HG02623 (cell line): ENCODE measurements around the gene OSR1.
"Not testable (repeated sequence)": the region's sequence is repeated elsewhere in the genome, so short reads cannot be mapped to it uniquely, and the experiment has no call there.

Source experiments
- ATAC-seq: cut with Tn5 transposase; IDR thresholded peaks from one replicate; pipeline ENCODE4 v1.9.1; 2021; ENCODE audit warnings: moderate library complexity; ENCODE audit not compliant: unreplicated experiment

The OSR1 gene

GRCh38 chr2:19358242-19359020, at the start of gene OSR1:
Gene OSR1 (minus strand): TSS chr2:19358623. CDS start chr2:19353805, 4,818 bp downstream.
- ATAC-seq: no peak

GRCh38 chr2:19403785-19404184, 45.4 kb upstream of the OSR1 start:
- no peak for ATAC-seq

- no peak for ATAC-seq
These were observed 33.8 kb upstream of the OSR1 start for GRCh38 chr2:19392191-19392590.

GRCh38 chr2:19389469-19389868, 31.0 kb upstream of the OSR1 start:
- ATAC-seq: not testable (repeated sequence)

GRCh38 chr2:19380532-19380931, 22.1 kb upstream of the OSR1 start:
- ATAC-seq: no peak

GRCh38 chr2:19378939-19379338, 20.5 kb upstream of the OSR1 start:
- no peak for ATAC-seq

DNA sequence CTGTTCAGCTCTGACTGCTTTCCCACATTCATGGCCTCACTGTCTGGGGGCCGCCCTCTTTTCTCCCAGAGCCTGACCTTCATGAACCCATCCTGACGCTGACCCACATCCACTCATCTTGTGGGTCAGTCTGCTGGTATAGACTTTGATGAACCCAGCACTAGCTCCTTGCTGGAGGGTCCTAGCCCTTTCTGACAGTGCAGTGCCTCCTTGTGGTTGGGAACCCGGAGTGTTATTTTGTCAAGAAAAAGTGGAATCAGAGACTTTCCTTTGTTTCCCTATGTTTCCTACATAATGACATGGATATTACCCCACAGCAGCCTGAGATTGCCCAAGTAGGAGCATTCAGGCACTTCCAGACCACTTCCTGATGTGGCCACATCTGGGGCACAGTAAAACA, 19.3 kb upstream of the OSR1 start:
- no peak for ATAC-seq

GRCh38 chr2:19373352-19373751, 14.9 kb upstream of the OSR1 start:
- ATAC-seq: no peak

GRCh38 chr2:19371996-19372582, 13.7 kb upstream of the OSR1 start:
- no peak for ATAC-seq

GRCh38 chr2:19369341-19369955, 11.0 kb upstream of the OSR1 start:
- no peak for ATAC-seq

DNA sequence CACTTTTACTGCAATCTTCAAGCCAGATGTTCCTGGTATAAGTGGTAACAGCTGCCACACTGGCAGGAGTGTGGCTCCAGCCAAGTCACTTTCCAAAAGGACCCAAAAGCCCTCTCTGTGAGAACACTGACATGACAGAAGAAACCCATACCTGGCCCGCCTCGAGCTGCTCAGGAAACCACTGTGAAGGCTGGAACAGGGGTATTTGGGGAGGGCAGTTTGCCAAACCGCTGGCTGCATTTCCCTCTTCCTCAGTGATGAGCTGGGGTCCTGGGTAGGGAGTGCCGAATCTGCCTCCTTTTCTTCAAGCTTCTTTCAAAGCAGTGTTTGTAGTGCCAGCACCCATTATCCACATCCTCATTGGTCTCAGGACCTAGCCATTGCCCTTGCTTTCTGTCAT, 10.3 kb upstream of the OSR1 start:
- ATAC-seq: no peak

GRCh38 chr2:19367326-19367725, 8.9 kb upstream of the OSR1 start:
- ATAC-seq: no peak

GRCh38 chr2:19365126-19365525, 6.7 kb upstream of the OSR1 start:
- no peak for ATAC-seq

GRCh38 chr2:19364014-19364413, 5.6 kb upstream of the OSR1 start:
- ATAC-seq: no peak

GRCh38 chr2:19363474-19363778, 5.0 kb upstream of the OSR1 start:
- ATAC-seq: no peak

GRCh38 chr2:19362755-19363473, 4.5 kb upstream of the OSR1 start:
- ATAC-seq: no peak

DNA sequence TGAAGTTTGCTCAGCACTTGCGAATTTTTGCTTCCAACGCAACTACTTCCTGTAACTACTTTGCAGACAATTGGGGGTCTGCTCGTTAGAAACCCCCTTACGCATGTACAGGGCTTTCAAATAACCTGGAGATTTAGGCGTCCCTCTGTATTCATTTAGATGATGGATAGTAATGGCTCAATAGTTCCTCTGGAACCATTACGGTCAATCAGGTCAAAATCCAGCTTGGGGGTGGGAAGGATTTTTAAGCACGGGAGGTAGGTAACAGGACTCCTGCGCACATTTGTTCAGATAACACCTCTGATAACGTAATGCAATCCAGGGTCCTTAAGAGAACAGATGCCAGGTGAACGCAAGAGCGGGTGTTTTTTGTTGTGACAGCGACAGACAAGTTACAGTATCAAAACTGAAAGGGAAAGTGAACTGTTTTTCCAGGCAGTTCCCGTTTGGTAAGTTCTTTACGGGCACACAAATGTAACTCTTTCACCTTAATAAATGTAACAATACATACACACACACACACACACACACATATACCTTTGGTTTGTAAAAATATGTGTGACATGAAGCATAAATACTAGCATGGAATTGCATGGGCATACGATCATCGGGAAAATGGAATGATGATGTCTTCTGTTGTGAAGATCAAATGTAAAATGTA, 3.8 kb upstream of the OSR1 start:
- no peak for ATAC-seq

GRCh38 chr2:19361325-19361990, 3.0 kb upstream of the OSR1 start:
- no peak for ATAC-seq

GRCh38 chr2:19360966-19361321, 2.5 kb upstream of the OSR1 start:
- no peak for ATAC-seq

- ATAC-seq: no peak
These were observed 2.0 kb upstream of the OSR1 start for GRCh38 chr2:19360266-19360965.
